ENCODE data around the gene DNAJC11.

DNAJC11 gene

DNA sequence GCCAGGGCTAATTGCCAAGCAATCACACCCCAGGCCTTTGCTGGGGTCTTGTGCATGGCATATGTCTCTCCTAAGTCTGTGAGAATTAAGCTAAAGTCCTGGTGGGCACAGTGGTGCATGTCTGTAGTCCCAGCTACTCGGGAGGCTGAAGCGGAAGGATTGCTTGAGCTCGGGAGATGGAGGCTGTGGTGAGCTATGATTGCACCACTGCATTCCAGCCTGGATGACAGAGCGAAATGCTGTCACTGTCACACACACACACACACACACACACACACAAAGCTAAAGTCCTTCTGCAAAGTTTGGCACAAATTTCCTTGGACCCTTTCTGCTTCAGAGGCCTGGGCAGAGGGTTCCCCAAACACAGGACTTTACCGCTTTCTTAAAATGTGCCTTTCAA lies 31.3 kb upstream of the DNAJC11 start:
- H3K4me3 ChIP-seq (ENCODE audit: low read length): no peak overlapping the region
- H3K27ac ChIP-seq (ENCODE audit: low read length): no peak overlapping the region
- H4K20me1 ChIP-seq (ENCODE audit: insufficient read depth, low read length): no peaks in the 10 kb centered on the region
- no peak overlapping the region for H3K4me2 ChIP-seq (ENCODE audit: low read depth, low read length)
- TF ChIP-seq EZH2phosphoT487 (IDR thresholded peaks at IDR 0.05; ENCODE audit: low read length) (no peak), CTCF (IDR thresholded peaks at IDR 0.05; ENCODE audit: low read length) (no peak), EZH2 (optimal IDR thresholded peaks at IDR 0.05; ENCODE audit: low read depth, low read length) (no peak)
- H3K4me1 ChIP-seq (ENCODE audit: low read length): no peaks in the 10 kb centered on the region
- no peaks in the 10 kb centered on the region for H3K9me3 ChIP-seq (replicated peaks; ENCODE audit: insufficient read depth, low read length)
- H3K9ac ChIP-seq (ENCODE audit: low read length): no peak overlapping the region
- H3K79me2 ChIP-seq (ENCODE audit: low read length): no peaks in the 10 kb centered on the region
- H2AFZ ChIP-seq (ENCODE audit: low read length): no peak overlapping the region
- no peaks in the 10 kb centered on the region for H3K36me3 ChIP-seq (replicated peaks; ENCODE audit: insufficient read depth, low read length)
- DNase-seq: no peak
- H3F3A ChIP-seq (ENCODE audit: insufficient read depth, low read length): no peaks in the 10 kb centered on the region
- H3K9me2 ChIP-seq (replicated peaks; ENCODE audit: insufficient read depth, low read length): no peaks in the 10 kb centered on the region
- H3K27me3 ChIP-seq (replicated peaks; ENCODE audit: insufficient read depth, low read length): peaks cover 79% of the 10 kb centered on the region

GRCh38 chr1:6731905-6732304 lies 30.3 kb upstream of the DNAJC11 start:
- no peak for TF ChIP-seq EZH2 (optimal IDR thresholded peaks at IDR 0.05; ENCODE audit: low read depth, low read length)
- no peak for TF ChIP-seq EZH2phosphoT487 (IDR thresholded peaks at IDR 0.05; ENCODE audit: low read length)
- no peak for TF ChIP-seq CTCF (IDR thresholded peaks at IDR 0.05; ENCODE audit: low read length)
- Histone ChIP-seq H2AFZ (ENCODE audit: low read length) (no peak overlapping the region), H3K9ac (ENCODE audit: low read length) (no peak overlapping the region), H3K9me3 (replicated peaks; ENCODE audit: insufficient read depth, low read length) (no peaks in the 10 kb centered on the region), H4K20me1 (ENCODE audit: insufficient read depth, low read length) (no peaks in the 10 kb centered on the region), H3K79me2 (ENCODE audit: low read length) (no peaks in the 10 kb centered on the region), H3K4me3 (ENCODE audit: low read length) (no peak overlapping the region), H3K36me3 (replicated peaks; ENCODE audit: insufficient read depth, low read length) (no peaks in the 10 kb centered on the region), H3K9me2 (replicated peaks; ENCODE audit: insufficient read depth, low read length) (no peaks in the 10 kb centered on the region), H3K27me3 (replicated peaks; ENCODE audit: insufficient read depth, low read length) (peaks cover 70% of the 10 kb centered on the region), H3F3A (ENCODE audit: insufficient read depth, low read length) (no peaks in the 10 kb centered on the region), H3K4me1 (ENCODE audit: low read length) (no peaks in the 10 kb centered on the region), H3K27ac (ENCODE audit: low read length) (no peak overlapping the region), H3K4me2 (ENCODE audit: low read depth, low read length) (no peak overlapping the region)
- DNase-seq: no peak

GRCh38 chr1:6730880-6731279 lies 29.3 kb upstream of the DNAJC11 start:
- Histone ChIP-seq H2AFZ (ENCODE audit: low read length) (no peak overlapping the region), H3K4me2 (ENCODE audit: low read depth, low read length) (no peak overlapping the region), H3F3A (ENCODE audit: insufficient read depth, low read length) (no peaks in the 10 kb centered on the region), H3K27me3 (replicated peaks; ENCODE audit: insufficient read depth, low read length) (peaks cover 70% of the 10 kb centered on the region), H4K20me1 (ENCODE audit: insufficient read depth, low read length) (no peaks in the 10 kb centered on the region), H3K9ac (ENCODE audit: low read length) (no peak overlapping the region), H3K4me3 (ENCODE audit: low read length) (no peak overlapping the region), H3K79me2 (ENCODE audit: low read length) (no peaks in the 10 kb centered on the region), H3K4me1 (ENCODE audit: low read length) (no peaks in the 10 kb centered on the region), H3K27ac (ENCODE audit: low read length) (no peak overlapping the region), H3K9me2 (replicated peaks; ENCODE audit: insufficient read depth, low read length) (no peaks in the 10 kb centered on the region), H3K9me3 (replicated peaks; ENCODE audit: insufficient read depth, low read length) (no peaks in the 10 kb centered on the region), H3K36me3 (replicated peaks; ENCODE audit: insufficient read depth, low read length) (no peaks in the 10 kb centered on the region)
- TF ChIP-seq CTCF (IDR thresholded peaks at IDR 0.05; ENCODE audit: low read length) (no peak), EZH2 (optimal IDR thresholded peaks at IDR 0.05; ENCODE audit: low read depth, low read length) (no peak), EZH2phosphoT487 (IDR thresholded peaks at IDR 0.05; ENCODE audit: low read length) (no peak)
- DNase-seq: no peak

All from MM.1S (cell line).